SH-SY5Y (cell line): ENCODE data around the gene DOCK4.

ENCODE experiments used
- GATA2 ChIP-seq: IDR thresholded peaks from 2 replicates; pipeline ENCODE4 v1.6.1; 2011; ENCODE audit warnings: mild to moderate bottlenecking, low read depth, low read length
- GATA3 ChIP-seq: IDR thresholded peaks from 2 replicates; pipeline ENCODE4 v1.6.1; 2011; ENCODE audit warnings: low read depth, mild to moderate bottlenecking, low read length, moderate library complexity

GRCh38 chr7:111729483-111729882 is 476.7 kb downstream of the DOCK4 start:
- TF ChIP-seq GATA2 = no peak
- no peak for TF ChIP-seq GATA3
